Spleen (tissue), 11 donors: ENCODE results near the gene BRMS1. TPM values are rescaled to one million over a fixed set of nuclear protein-coding genes. Genes with fewer than 3 reads are reported as not detected.
"Not testable (repeated sequence)": the region's sequence is repeated elsewhere in the genome, so short reads cannot be mapped to it uniquely, and the experiment has no call there.

Source experiments
- DNase-seq: peaks from one replicate; pipeline ENCODE4 v3.0.0-alpha.2; 2020
- H3K27ac ChIP-seq, 8 donors: fragments of 200-600 bp; sonication (generic) in 7 of 8; 1 replicate in 4 of 8; 2 replicates in 4 of 8; pipeline versions ENCODE4 v1.5.0 to v1.8.0; 2016 to 2021; ENCODE audit warnings: inconsistent platforms in 4 of 8, mild to moderate bottlenecking in 4 of 8, moderate library complexity in 1 of 8
- H3K27me3 ChIP-seq, 7 donors: fragments of 200-600 bp; sonication (generic) in 6 of 7; replicated peaks in 1 of 7; 1 replicate in 4 of 7; 2 replicates in 3 of 7; pipeline versions ENCODE4 v1.5.0 to v1.8.0; 2016 to 2021; ENCODE audit warnings: inconsistent platforms in 3 of 7, mild to moderate bottlenecking in 1 of 7
- H3K36me3 ChIP-seq, 6 donors: fragments of 200-600 bp; sonication (generic) in 5 of 6; 1 replicate in 4 of 6; 2 replicates in 2 of 6; pipeline versions ENCODE4 v1.5.0 to v1.8.0; 2016 to 2021; ENCODE audit warnings: inconsistent platforms in 2 of 6
- H3K4me1 ChIP-seq, 6 donors: fragments of 200-600 bp; sonication (generic) in 5 of 6; 1 replicate in 3 of 6; 2 replicates in 3 of 6; pipeline versions ENCODE4 v1.5.0 to v1.8.0; 2016 to 2021; ENCODE audit warnings: inconsistent platforms in 3 of 6
- H3K4me3 ChIP-seq, 8 donors: fragments of 200-600 bp; sonication (generic) in 7 of 8; 1 replicate in 4 of 8; 2 replicates in 4 of 8; pipeline versions ENCODE4 v1.5.0 to v1.8.0; 2016 to 2021; ENCODE audit warnings: inconsistent platforms in 4 of 8, mild to moderate bottlenecking in 4 of 8, moderate library complexity in 2 of 8
- H3K9me3 ChIP-seq, 8 donors: fragments of 200-600 bp; sonication (generic) in 7 of 8; 1 replicate in 4 of 8; 2 replicates in 4 of 8; pipeline versions ENCODE4 v1.5.0 to v1.8.0; 2016 to 2021; ENCODE audit warnings: inconsistent platforms in 4 of 8
- POLR2A ChIP-seq, 3 donors: fragments of 450-650 bp; IDR thresholded peaks; one replicate each; pipeline ENCODE4 v1.5.1; 2017; ENCODE audit warnings: antibody characterized with exemption in 3 of 3, mild to moderate bottlenecking in 1 of 3
- POLR2AphosphoS5 ChIP-seq, 3 donors: sonication (generic); formaldehyde crosslinking; IDR thresholded peaks; one replicate each; pipeline ENCODE4 v1.5.1; 2017; ENCODE audit warnings: antibody characterized with exemption in 3 of 3
- WGBS, 5 donors: extraction: QIAGEN DNeasy Blood & Tissue Kit in 3 of 5; methylation state at CpG; one replicate each; pipeline versions ENCODE4 v1.1.5 to v1.1.7; 2013 to 2018; 5-methylcytosine and 5-hydroxymethylcytosine counted together
- intact Hi-C: fragments of 100-400 bp; cut with DNase I; formaldehyde crosslinking; loops from one replicate; pipeline ENCODE4 v1.15.0; 2023; ENCODE audit warnings: low total_unique reads
- polyA plus RNA-seq, 3 donors: library from polyadenylated mRNA; stranded (reverse); fragments of 200-250 nt; gene quantifications; one replicate each; pipeline ENCODE4 v1.2.1, GENCODE V29; 2013
- total RNA-seq, 7 donors: library from RNA; depleted of rRNA in 3 of 7; stranded (reverse); fragments of >200 nt in 3 of 7; fragmentation: NEBNext Ultra II Directional in 4 of 7; extraction: Animal tissue kit (Norgen Biotek cat#: 25700) in 4 of 7; gene quantifications; one replicate each; pipeline versions ENCODE4 v1.1.0 to v1.2.1, GENCODE V29; 2016 to 2021
- TF ChIP-seq, protein P1 (sequence below), 11 experiments: fragments of 200-600 bp in 7 of 11; fragments of 450-650 bp in 4 of 11; sonication (generic) in 4 of 11; IDR thresholded peaks in 8 of 11; conservative IDR thresholded peaks in 3 of 11; 1 replicate in 7 of 11; 2 replicates in 4 of 11; pipeline versions ENCODE4 v1.4.0 to v1.8.0; 2016 to 2021; ENCODE audit warnings: antibody characterized with exemption in 11 of 11, inconsistent platforms in 4 of 11, mild to moderate bottlenecking in 1 of 11
- donor health status: healthy with polysubstance abuse.
- donor health status: DM: no; HTN: no; CAD: no; lungs with moderate emphysema.
- donor health status: DM: no; HTN: no; CAD: no.
- donor health status: Bipolar disorder and iron deficiency.
- donor health status: healthy.
- donor health status: DM: no; HTN: no; CAD: no.
- donor health status: DM: yes; HTN: yes; CAD: no.

Gene BRMS1
- total and polyA plus RNA-seq, 10 donors = 32.3 to 90.6 (median 42.8) TPM

GRCh38 chr11:66311965-66312548 lies 32.8 kb downstream of the BRMS1 start:
- TF ChIP-seq, protein P1, sequence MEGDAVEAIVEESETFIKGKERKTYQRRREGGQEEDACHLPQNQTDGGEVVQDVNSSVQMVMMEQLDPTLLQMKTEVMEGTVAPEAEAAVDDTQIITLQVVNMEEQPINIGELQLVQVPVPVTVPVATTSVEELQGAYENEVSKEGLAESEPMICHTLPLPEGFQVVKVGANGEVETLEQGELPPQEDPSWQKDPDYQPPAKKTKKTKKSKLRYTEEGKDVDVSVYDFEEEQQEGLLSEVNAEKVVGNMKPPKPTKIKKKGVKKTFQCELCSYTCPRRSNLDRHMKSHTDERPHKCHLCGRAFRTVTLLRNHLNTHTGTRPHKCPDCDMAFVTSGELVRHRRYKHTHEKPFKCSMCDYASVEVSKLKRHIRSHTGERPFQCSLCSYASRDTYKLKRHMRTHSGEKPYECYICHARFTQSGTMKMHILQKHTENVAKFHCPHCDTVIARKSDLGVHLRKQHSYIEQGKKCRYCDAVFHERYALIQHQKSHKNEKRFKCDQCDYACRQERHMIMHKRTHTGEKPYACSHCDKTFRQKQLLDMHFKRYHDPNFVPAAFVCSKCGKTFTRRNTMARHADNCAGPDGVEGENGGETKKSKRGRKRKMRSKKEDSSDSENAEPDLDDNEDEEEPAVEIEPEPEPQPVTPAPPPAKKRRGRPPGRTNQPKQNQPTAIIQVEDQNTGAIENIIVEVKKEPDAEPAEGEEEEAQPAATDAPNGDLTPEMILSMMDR (IDR thresholded peaks at IDR 0.05 in 8 of 11, conservative IDR thresholded peaks at IDR 0.05 in 3 of 11) = peak in 8 of 11 experiments; percentile 49 to 96 (median 93)
- peak; percentile 80 to 87 (median 85) for TF ChIP-seq POLR2AphosphoS5 (IDR thresholded peaks at IDR 0.05)
- TF ChIP-seq POLR2A (IDR thresholded peaks at IDR 0.05) = no peak
- intact Hi-C loops = loop anchor here (2.0 to 5.0 kb wide), 2 partner anchors 17 to 75 kb away; no protein-coding TSS in a partner anchor
- H3K4me1 ChIP-seq = peaks cover 5 to 59% (median 31%) of the 10 kb centered on the region in 6 donors

GRCh38 chr11:66311470-66311964 lies 33.4 kb downstream of the BRMS1 start:
- WGBS, 5 donors = 20 to 33% (median 28%) methylated on average over 17 to 26 of the region's 26 CpGs
- peak overlapping the region; percentile 38 to 77 (median 55) for H3K4me3 ChIP-seq
- intact Hi-C loops = loop anchor here (5.0 kb wide), 1 partner anchor 76 kb away; no protein-coding TSS in a partner anchor
- H3K9me3 ChIP-seq = no peaks in the 10 kb centered on the region
- peaks cover 5 to 53% (median 25%) of the 10 kb centered on the region in 6 donors for H3K4me1 ChIP-seq
- TF ChIP-seq, protein P1 (IDR thresholded peaks at IDR 0.05 in 8 of 11, conservative IDR thresholded peaks at IDR 0.05 in 3 of 11) = peak in 6 of 11 experiments; percentile 88 to 95 (median 93)
- TF ChIP-seq POLR2A (IDR thresholded peaks at IDR 0.05) = no peak
- H3K27me3 ChIP-seq = peaks cover 0 to 12% (median 0%) of the 10 kb centered on the region in 7 donors
- H3K27ac ChIP-seq = peak overlapping the region; percentile 83 to 93 (median 90)
- H3K36me3 ChIP-seq = no peaks in the 10 kb centered on the region
- DNase-seq = no peak

More at GRCh38 chr11:66311965-66312548, 32.8 kb downstream of the BRMS1 start:
- Histone ChIP-seq H3K27ac (peak overlapping the region; percentile 83 to 93 (median 90)), H3K27me3 (peaks cover 0 to 17% (median 0%) of the 10 kb centered on the region in 7 donors), H3K9me3 (no peaks in the 10 kb centered on the region), H3K4me3 (peak overlapping the region; percentile 38 to 77 (median 55)), H3K36me3 (no peaks in the 10 kb centered on the region)
- DNase-seq = peak; percentile 98
- WGBS, 5 donors = 0 to 1% (median 1%) methylated on average over 37 to 44 of the region's 44 CpGs

GRCh38 chr11:66310803-66311440 lies 34.0 kb downstream of the BRMS1 start:
- WGBS, 5 donors = 83 to 90% (median 87%) methylated on average over 18 of the region's 18 CpGs
- intact Hi-C loops = loop anchor here (5.0 kb wide), 1 partner anchor 76 kb away; no protein-coding TSS in a partner anchor
- DNase-seq = not testable (repeated sequence)

GRCh38 chr11:66310324-66310723 lies 34.6 kb downstream of the BRMS1 start:
- no peak overlapping the region for H3K27ac ChIP-seq
- no peaks in the 10 kb centered on the region for H3K36me3 ChIP-seq
- TF ChIP-seq POLR2AphosphoS5 (IDR thresholded peaks at IDR 0.05) (no peak), POLR2A (IDR thresholded peaks at IDR 0.05) (no peak)
- TF ChIP-seq, protein P1 (IDR thresholded peaks at IDR 0.05 in 8 of 11, conservative IDR thresholded peaks at IDR 0.05 in 3 of 11) = no peak
- H3K4me3 ChIP-seq = no peak overlapping the region
- no peaks in the 10 kb centered on the region for H3K27me3 ChIP-seq
- intact Hi-C loops = loop anchor here (5.0 kb wide), 1 partner anchor 77 kb away; no protein-coding TSS in a partner anchor
- no peaks in the 10 kb centered on the region for H3K9me3 ChIP-seq
- DNase-seq = no peak
- peaks cover 5 to 41% (median 22%) of the 10 kb centered on the region in 6 donors for H3K4me1 ChIP-seq
- WGBS, 5 donors = 86 to 88% (median 86%) methylated on average over 8 of the region's 8 CpGs

More at GRCh38 chr11:66310803-66311440, 34.0 kb downstream of the BRMS1 start:
- Histone ChIP-seq H3K27ac (peak overlapping the region in 1 of 8 donors; percentile 91), H3K4me1 (peaks cover 5 to 47% (median 22%) of the 10 kb centered on the region in 6 donors)
- H3K4me3 ChIP-seq, H3K27me3 ChIP-seq, H3K9me3 ChIP-seq, H3K36me3 ChIP-seq: not testable (repeated sequence)
